HepG2 (cell line): ENCODE measurements around the gene NR3C2.

Experiments used
- ELF4 ChIP-seq: sonication (generic); formaldehyde crosslinking; IDR thresholded peaks from 2 replicates; pipeline ENCODE4 v1.5.0; 2020; ENCODE audit warnings: missing genetic modification reagents, mild to moderate bottlenecking, moderate library complexity, borderline replicate concordance
- JUN ChIP-seq: sonication (generic); formaldehyde crosslinking; IDR thresholded peaks from 2 replicates; pipeline ENCODE4 v1.4.0; 2020; ENCODE audit warnings: mild to moderate bottlenecking, missing genetic modification reagents
- ZFP41 ChIP-seq: sonication (generic); formaldehyde crosslinking; IDR thresholded peaks from 2 replicates; pipeline ENCODE4 v1.4.0; 2020; ENCODE audit warnings: mild to moderate bottlenecking, missing genetic modification reagents, borderline replicate concordance
- TF ChIP-seq, protein P1 (sequence below): IDR thresholded peaks from 2 replicates; pipeline ENCODE4 v1.6.1; 2016; ENCODE audit warnings: missing compliant biosample characterization, missing genetic modification reagents, borderline replicate concordance

DNA sequence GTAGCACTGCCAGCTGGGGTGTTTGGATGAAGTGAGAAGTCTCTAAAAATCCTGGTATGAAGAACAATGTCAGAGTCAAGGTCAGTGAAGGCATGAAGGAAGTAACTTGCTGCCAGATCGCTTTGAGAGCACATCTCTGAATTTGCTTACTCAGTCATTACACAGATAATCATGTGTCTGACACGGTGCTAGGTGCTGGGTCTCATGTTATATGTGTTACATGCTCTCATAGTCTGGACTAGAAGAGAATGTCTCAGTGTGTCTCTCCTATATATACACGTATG, 372.4 kb downstream of the NR3C2 start:
- no peak for TF ChIP-seq ZFP41 (CRISPR knock-in tag)
- TF ChIP-seq ELF4 (CRISPR knock-in tag), result no peak
- no peak for TF ChIP-seq JUN (CRISPR knock-in tag)
- TF ChIP-seq, protein P1, sequence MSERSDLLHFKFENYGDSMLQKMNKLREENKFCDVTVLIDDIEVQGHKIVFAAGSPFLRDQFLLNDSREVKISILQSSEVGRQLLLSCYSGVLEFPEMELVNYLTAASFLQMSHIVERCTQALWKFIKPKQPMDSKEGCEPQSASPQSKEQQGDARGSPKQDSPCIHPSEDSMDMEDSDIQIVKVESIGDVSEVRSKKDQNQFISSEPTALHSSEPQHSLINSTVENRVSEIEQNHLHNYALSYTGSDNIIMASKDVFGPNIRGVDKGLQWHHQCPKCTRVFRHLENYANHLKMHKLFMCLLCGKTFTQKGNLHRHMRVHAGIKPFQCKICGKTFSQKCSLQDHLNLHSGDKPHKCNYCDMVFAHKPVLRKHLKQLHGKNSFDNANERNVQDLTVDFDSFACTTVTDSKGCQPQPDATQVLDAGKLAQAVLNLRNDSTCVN (CRISPR knock-in tag), result no peak
